Activated CD8-positive, alpha-beta T cell treated with anti-CD3 and anti-CD28 coated beads, Interleukin-2, amount 10 ng/mL, durations not matched to agents 7 days and 5 days (primary cell): ENCODE results near the gene KIAA1217. TPM values are rescaled to one million over a fixed set of nuclear protein-coding genes. Genes with fewer than 3 reads are reported as not detected.

Experiments used
- ATAC-seq: fragments of 150-1000 bp; cut with Tn5 transposase; one replicate; pipeline ENCODE4 v1.10.0; 2021; ENCODE audit warnings: moderate library complexity
- CTCF ChIA-PET: fragments of 350-600 bp; sonication (Branson Sonifier 250); formaldehyde crosslinking; loops from one replicate; lab custom pipeline; 2021; ENCODE audit warnings: antibody characterized with exemption; lab: Charles Lee
- POLR2A ChIA-PET: fragments of 350-600 bp; sonication (Branson Sonifier 250); formaldehyde crosslinking; loops from one replicate; lab custom pipeline; 2021; ENCODE audit warnings: antibody characterized with exemption; lab: Charles Lee
- DNase-seq: peaks from one replicate; pipeline ENCODE4 v3.0.0-alpha.2; 2020
- H3K27ac Mint-ChIP-seq: one replicate; pipeline ENCODE4 v1.8.0; 2021; ENCODE audit warnings: mild to moderate bottlenecking, mixed read lengths
- H3K27me3 Mint-ChIP-seq: one replicate; pipeline ENCODE4 v1.8.0; 2021; ENCODE audit warnings: low read depth, mixed read lengths
- H3K36me3 Mint-ChIP-seq: one replicate; pipeline ENCODE4 v1.8.0; 2021; ENCODE audit warnings: low read depth, mixed read lengths
- H3K4me1 Mint-ChIP-seq: one replicate; pipeline ENCODE4 v1.8.0; 2021; ENCODE audit warnings: low read depth, mixed read lengths
- H3K4me3 Mint-ChIP-seq: one replicate; pipeline ENCODE4 v1.8.0; 2021; ENCODE audit warnings: mild to moderate bottlenecking, mixed read lengths
- H3K9me3 Mint-ChIP-seq: one replicate; pipeline ENCODE4 v1.8.0; 2022; ENCODE audit warnings: mixed read lengths; ENCODE audit not compliant: insufficient read depth
- total RNA-seq, 2 experiments: library from RNA; stranded (reverse); gene quantifications; one replicate each; pipeline ENCODE4 v1.2.3, GENCODE V29; 2021

KIAA1217 gene
- total RNA-seq, 2 experiments from 2014 or later: not detected

- ChIA-PET POLR2A (no interaction called here), CTCF (no interaction called here)
- DNase-seq (no peak), ATAC-seq (no peak)
- Mint-ChIP-seq H3K36me3 (no peaks in the 10 kb centered on the region), H3K27ac (no peak overlapping the region), H3K4me3 (no peak overlapping the region), H3K27me3 (no peaks in the 10 kb centered on the region), H3K9me3 (no peaks in the 10 kb centered on the region), H3K4me1 (no peaks in the 10 kb centered on the region)
Observed at GRCh38 chr10:24255115-24255880, 46.4 kb downstream of the KIAA1217 start.

GRCh38 chr10:24255881-24256311 is 47.0 kb downstream of the KIAA1217 start:
- Mint-ChIP-seq H3K27me3 (no peaks in the 10 kb centered on the region), H3K4me3 (no peak overlapping the region), H3K27ac (no peak overlapping the region), H3K36me3 (no peaks in the 10 kb centered on the region), H3K9me3 (no peaks in the 10 kb centered on the region), H3K4me1 (no peaks in the 10 kb centered on the region)
- ChIA-PET POLR2A (no interaction called here), CTCF (no interaction called here)
- ATAC-seq (no peak), DNase-seq (no peak)

GRCh38 chr10:24256619-24257107 is 47.7 kb downstream of the KIAA1217 start:
- POLR2A ChIA-PET: no interaction called here
- ATAC-seq (no peak), DNase-seq (no peak)

GRCh38 chr10:24257588-24257987 is 48.6 kb downstream of the KIAA1217 start:
- Mint-ChIP-seq H3K36me3 (no peaks in the 10 kb centered on the region), H3K27ac (no peak overlapping the region), H3K4me3 (no peak overlapping the region), H3K4me1 (no peaks in the 10 kb centered on the region), H3K27me3 (no peaks in the 10 kb centered on the region), H3K9me3 (no peaks in the 10 kb centered on the region)
- DNase-seq (no peak), ATAC-seq (no peak)
- ChIA-PET POLR2A (no interaction called here), CTCF (no interaction called here)

More at GRCh38 chr10:24256619-24257107, 47.7 kb downstream of the KIAA1217 start:
- H3K4me3 Mint-ChIP-seq: no peak overlapping the region
- H3K4me1 Mint-ChIP-seq: no peaks in the 10 kb centered on the region
- H3K27ac Mint-ChIP-seq: no peak overlapping the region
- CTCF ChIA-PET: no interaction called here
- no peaks in the 10 kb centered on the region for H3K36me3 Mint-ChIP-seq
- H3K9me3 Mint-ChIP-seq: no peaks in the 10 kb centered on the region
- no peaks in the 10 kb centered on the region for H3K27me3 Mint-ChIP-seq

GRCh38 chr10:24259365-24260130 is 50.6 kb downstream of the KIAA1217 start:
- Mint-ChIP-seq H3K36me3 (no peaks in the 10 kb centered on the region), H3K27me3 (no peaks in the 10 kb centered on the region), H3K4me3 (no peak overlapping the region), H3K27ac (no peak overlapping the region), H3K4me1 (no peaks in the 10 kb centered on the region), H3K9me3 (no peaks in the 10 kb centered on the region)
- POLR2A ChIA-PET: no interaction called here
- ATAC-seq (no peak), DNase-seq (no peak)
- CTCF ChIA-PET: no interaction called here

GRCh38 chr10:24261627-24262026 is 52.7 kb downstream of the KIAA1217 start:
- ATAC-seq (no peak), DNase-seq (no peak)
- Mint-ChIP-seq H3K27me3 (no peaks in the 10 kb centered on the region), H3K4me1 (no peaks in the 10 kb centered on the region), H3K9me3 (no peaks in the 10 kb centered on the region), H3K27ac (no peak overlapping the region), H3K4me3 (no peak overlapping the region), H3K36me3 (no peaks in the 10 kb centered on the region)
- ChIA-PET POLR2A (no interaction called here), CTCF (no interaction called here)

- POLR2A ChIA-PET: no interaction called here
- H3K27ac Mint-ChIP-seq: no peak overlapping the region
- H3K36me3 Mint-ChIP-seq: no peaks in the 10 kb centered on the region
- peaks cover 4% of the 10 kb centered on the region for H3K9me3 Mint-ChIP-seq
- ATAC-seq: no peak
- no peaks in the 10 kb centered on the region for H3K27me3 Mint-ChIP-seq
- H3K4me3 Mint-ChIP-seq: no peak overlapping the region
- CTCF ChIA-PET: no interaction called here
- H3K4me1 Mint-ChIP-seq: no peaks in the 10 kb centered on the region
- DNase-seq: no peak
Observed at GRCh38 chr10:24262929-24263590, 54.1 kb downstream of the KIAA1217 start.

- POLR2A ChIA-PET: no interaction called here
- DNase-seq (no peak), ATAC-seq (no peak)
- no peak overlapping the region for H3K4me3 Mint-ChIP-seq
- H3K27ac Mint-ChIP-seq: no peak overlapping the region
- no peaks in the 10 kb centered on the region for H3K4me1 Mint-ChIP-seq
- H3K9me3 Mint-ChIP-seq: peaks cover 4% of the 10 kb centered on the region
- H3K27me3 Mint-ChIP-seq: no peaks in the 10 kb centered on the region
- CTCF ChIA-PET: no interaction called here
- H3K36me3 Mint-ChIP-seq: no peaks in the 10 kb centered on the region
Observed at GRCh38 chr10:24269476-24269875, 60.5 kb downstream of the KIAA1217 start.

GRCh38 chr10:24272374-24272773 is 63.4 kb downstream of the KIAA1217 start:
- DNase-seq (no peak), ATAC-seq (no peak)
- Mint-ChIP-seq H3K27me3 (no peaks in the 10 kb centered on the region), H3K36me3 (no peaks in the 10 kb centered on the region), H3K4me3 (no peak overlapping the region), H3K4me1 (no peaks in the 10 kb centered on the region), H3K27ac (no peak overlapping the region), H3K9me3 (no peaks in the 10 kb centered on the region)
- ChIA-PET CTCF (no interaction called here), POLR2A (no interaction called here)

GRCh38 chr10:24277277-24277676 is 68.3 kb downstream of the KIAA1217 start:
- CTCF ChIA-PET: no interaction called here
- H3K4me1 Mint-ChIP-seq: no peaks in the 10 kb centered on the region
- no peak for ATAC-seq

GRCh38 chr10:24277771-24278170 is 68.8 kb downstream of the KIAA1217 start:
- DNase-seq (no peak), ATAC-seq (no peak)
- no peaks in the 10 kb centered on the region for H3K36me3 Mint-ChIP-seq
- H3K9me3 Mint-ChIP-seq: peaks cover 5% of the 10 kb centered on the region
- H3K4me3 Mint-ChIP-seq: no peak overlapping the region
- no peaks in the 10 kb centered on the region for H3K4me1 Mint-ChIP-seq
- CTCF ChIA-PET: no interaction called here
- no peak overlapping the region for H3K27ac Mint-ChIP-seq
- H3K27me3 Mint-ChIP-seq: no peaks in the 10 kb centered on the region
- POLR2A ChIA-PET: no interaction called here

More at GRCh38 chr10:24277277-24277676, 68.3 kb downstream of the KIAA1217 start:
- Mint-ChIP-seq H3K4me3 (no peak overlapping the region), H3K9me3 (peaks cover 5% of the 10 kb centered on the region), H3K27me3 (no peaks in the 10 kb centered on the region), H3K36me3 (no peaks in the 10 kb centered on the region), H3K27ac (no peak overlapping the region)
- DNase-seq: no peak
- POLR2A ChIA-PET: no interaction called here
